ENCODE data around the gene VASP.

- peak; percentile 59 for TF ChIP-seq CTCF (conservative IDR thresholded peaks at IDR 0.05; ENCODE audit: low read depth, low read length)
- no peak for TF ChIP-seq RAD21 (IDR thresholded peaks at IDR 0.05; ENCODE audit: low read length)
- TF ChIP-seq POLR2A (IDR thresholded peaks at IDR 0.05; ENCODE audit: low read depth, low read length), result peak; percentile 65
- no peak for TF ChIP-seq RCOR1 (IDR thresholded peaks at IDR 0.05; ENCODE audit: insufficient replicate concordance, low read length)
Measured at GRCh38 chr19:45506246-45506988, 862 bp upstream of the VASP start.

Measured in IMR-90 (cell line).